IPS DF 4.7 (cell line): Measurements from ENCODE around the gene PPID.
"Not testable (repeated sequence)": the region's sequence is repeated elsewhere in the genome, so short reads cannot be mapped to it uniquely, and the experiment has no call there.

ENCODE experiments used
- DNase-seq: peaks from one replicate; pipeline ENCODE4 v3.0.0-alpha.2; 2013; ENCODE audit warnings: low spot score; ENCODE audit errors: extremely low read depth

The PPID gene

DNA sequence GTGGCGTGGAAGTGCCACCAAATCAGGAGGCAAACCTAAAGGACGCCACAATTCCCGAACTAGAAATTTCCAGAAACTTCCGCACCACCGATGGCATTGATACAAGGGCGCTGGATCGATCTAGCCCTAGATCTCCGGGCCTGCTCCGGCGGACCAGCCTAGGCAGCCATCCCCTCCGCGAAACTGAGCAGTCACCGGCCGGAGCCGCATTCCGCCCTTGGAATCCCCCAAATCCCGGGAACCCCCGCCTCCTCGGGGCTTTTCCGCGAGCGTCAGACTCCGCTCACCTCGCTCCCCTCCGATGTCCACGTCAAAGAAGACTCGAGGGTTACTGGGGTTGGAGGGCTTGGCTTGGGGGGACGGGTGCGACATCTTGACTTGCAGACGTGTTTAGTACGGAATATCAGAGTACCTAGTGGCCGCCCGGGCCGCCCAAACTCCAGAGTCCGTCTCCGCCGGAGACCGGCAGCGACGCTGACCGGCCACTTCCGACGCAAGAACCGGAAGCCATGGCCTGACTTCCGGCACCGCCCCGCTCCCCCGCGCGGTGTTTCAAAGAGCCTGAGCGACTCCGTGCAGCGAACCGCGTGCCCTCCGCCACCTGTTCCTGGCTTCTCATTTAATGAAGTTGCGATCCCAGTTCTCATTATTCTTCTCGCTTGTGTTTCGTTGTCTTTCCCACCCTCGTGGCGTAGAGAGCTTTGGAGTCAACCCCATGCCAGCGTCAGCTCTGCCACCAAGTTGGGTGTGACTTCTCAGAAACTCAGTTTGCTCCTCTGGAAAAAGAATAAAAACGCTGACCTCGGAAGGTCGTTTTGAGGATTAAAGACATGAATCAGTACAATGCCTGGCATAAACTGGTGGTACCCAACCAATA is at the start of gene PPID:
TSS of gene PPID (minus strand) at position 480 of the 877 bp plus-strand sequence. CDS start at position 372, 108 bp downstream.
- DNase-seq: peak; percentile 38

DNA sequence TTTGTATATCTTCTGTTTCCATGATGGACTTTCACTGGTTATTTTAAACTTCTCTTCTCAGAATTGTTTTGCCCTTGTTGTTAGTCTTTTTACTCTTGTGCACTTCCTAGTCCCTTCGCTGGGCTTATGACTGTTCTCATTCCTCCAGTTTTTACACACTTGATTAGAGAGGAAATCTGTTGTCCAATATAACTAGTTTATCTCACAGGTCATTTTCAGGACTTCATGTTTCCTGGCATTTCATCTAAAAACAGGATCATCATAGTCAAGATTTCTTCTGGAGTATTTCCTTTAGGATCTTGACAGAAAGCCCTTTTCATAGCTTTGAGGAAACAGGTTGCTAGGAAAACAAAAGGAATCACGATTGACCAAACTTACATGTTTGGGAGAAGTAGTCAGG is 48.6 kb upstream of the PPID start:
- DNase-seq: no peak

DNA sequence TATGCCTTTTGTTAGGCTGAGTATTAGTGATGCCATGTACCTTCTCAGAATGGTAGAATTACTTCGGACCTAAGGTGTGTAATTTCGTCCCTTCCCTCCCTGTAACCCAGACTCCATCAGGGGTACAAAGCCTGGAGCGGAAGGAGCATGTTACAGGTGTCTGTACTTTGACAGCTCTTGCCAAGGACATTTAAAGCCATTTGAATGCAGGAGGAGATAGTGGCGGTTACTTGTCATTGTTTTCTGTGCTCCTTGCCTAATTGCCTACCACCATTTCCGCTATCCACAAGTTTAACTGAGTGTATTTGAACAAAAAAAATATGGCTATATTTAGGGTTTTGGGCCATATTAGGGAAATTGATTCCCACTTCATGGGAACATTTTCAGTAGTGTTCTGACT is 47.5 kb upstream of the PPID start:
- DNase-seq: no peak

DNA sequence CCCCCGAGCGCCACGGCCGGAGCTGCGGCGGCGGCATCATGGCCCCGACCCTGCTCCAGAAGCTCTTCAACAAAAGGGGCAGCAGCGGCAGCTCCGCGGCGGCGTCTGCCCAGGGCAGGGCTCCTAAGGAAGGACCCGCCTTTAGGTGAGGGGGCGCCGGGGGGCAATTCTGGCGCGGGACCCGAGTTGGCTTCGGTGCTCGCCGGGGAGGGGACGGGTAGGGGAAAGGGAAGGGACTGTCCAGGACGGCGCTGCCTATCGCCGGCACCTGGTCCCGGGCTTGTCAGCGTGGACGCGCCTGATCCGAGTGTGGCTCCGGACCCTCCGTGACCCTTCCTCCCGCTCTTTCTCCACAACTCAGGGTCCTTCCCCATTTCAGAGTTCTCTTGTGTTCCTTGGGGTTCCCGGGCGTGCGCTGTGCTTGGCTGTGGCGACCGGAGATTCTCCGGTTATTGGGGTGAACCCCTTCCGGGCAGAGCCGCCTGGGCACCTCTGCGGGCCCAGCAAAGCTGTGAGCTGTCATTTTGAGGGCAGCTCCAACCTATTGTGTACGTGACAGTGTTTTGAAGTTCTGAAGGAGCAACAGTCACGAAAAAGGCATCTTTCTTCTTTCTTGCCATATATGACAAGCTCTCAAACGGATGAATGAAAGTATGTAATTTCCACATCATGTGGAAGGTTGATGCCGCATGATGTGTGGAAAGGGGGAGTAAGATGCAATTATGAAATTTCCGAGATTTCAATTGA is 46.2 kb upstream of the PPID start:
- no peak for DNase-seq

DNA sequence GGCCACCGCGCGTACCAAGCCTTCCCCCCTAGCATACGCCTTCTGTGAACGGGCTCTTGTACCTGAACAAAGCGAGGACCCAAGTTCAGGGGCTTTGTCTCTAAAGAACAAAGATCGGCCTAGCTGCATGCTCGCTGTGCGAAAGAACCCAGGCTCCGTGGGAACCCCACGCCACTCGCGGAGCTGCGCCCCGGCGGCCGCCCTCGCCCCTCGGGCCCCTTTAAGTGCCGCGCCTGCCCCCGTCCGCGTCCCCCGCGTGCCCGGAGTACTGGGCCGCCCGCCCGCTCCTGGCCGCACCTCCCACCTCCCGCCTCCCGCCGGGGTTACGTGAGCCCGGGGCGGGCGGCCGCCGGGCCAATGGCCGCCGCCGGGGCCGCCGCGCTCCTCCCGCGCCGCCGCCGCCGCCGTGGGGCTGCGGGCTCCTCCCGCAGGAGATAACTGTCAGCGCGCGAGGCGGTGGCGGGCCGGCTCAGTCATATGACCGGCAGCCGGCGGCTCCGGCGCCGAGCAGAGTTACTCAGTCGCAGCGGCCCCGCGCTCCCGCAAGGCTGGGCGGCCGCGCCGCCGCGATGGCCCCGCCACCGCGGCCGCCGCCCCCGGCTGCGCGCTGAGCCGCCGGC is 45.5 kb upstream of the PPID start, which contains the start of gene FNIP2:
TSS of gene FNIP2 (plus strand) at position 472 of the 620 bp plus-strand sequence. CDS start 187 bp downstream, outside the sequence.
- no peak for DNase-seq

DNA sequence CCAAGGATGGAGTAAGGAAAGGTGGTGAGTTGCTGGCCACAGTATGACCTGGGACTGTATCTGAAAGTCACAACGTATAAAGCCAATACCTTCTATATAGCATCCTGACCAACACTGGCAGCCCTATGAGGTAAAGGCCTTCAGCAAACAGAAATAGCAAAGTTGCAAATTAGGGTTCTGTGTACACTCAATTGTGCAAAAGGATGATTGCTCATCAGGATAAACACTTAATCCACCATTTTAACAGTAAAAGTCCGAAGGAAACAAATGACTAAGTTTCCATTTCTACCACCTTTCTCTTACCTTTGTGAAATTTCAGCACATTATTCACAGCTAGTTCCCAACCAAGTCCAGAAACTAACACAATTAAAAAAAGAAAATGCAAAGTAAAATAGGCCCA is 44.3 kb upstream of the PPID start:
- DNase-seq: no peak

DNA sequence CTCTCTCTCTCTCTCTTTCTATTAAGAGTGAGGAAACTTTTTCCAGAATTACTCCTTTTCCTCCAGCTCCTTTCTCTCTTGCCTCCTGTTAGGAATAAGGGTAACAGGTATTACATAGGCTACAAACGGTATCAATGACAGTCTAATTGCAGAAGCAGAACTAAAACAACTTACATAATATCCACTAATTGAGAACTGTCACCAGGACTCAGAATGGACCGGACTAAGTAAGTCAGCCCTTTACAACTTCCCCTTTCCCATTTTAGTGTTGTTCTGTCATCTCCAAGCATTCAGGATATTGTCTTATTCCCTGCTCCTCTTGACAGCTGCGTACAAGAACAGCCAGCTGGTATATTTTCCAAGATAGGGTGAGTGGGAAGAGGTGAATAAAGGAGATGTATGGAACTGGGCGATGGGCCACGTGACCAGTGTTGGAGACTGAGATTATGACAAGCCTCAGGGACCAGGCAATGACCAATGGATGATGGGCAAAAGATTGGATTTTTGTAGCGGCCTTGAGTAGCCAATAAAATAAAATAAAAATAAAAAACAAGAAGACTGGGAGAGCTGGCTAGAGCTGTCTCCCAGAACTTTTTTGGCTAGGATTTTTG is 43.3 kb upstream of the PPID start:
- no peak for DNase-seq

DNA sequence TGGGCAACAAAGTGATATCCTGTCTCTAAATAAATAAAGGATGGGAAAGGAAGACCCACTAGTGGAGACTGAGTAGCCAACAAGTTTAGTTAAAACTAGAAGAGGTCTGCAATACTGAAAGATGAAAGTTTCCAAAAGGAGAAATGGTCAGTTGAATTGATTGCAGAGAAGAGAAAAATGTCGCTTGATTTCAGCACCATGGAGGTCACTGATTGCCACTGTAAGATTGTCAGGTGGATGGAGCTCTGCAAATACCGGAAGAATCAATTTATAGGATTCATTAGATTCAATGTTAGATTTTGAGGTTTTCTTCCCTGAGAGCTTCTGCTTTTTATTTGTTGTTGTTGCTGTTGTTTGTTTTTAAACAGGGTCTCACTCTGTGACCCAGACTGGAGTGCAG is 40.3 kb upstream of the PPID start:
- no peak for DNase-seq

DNA sequence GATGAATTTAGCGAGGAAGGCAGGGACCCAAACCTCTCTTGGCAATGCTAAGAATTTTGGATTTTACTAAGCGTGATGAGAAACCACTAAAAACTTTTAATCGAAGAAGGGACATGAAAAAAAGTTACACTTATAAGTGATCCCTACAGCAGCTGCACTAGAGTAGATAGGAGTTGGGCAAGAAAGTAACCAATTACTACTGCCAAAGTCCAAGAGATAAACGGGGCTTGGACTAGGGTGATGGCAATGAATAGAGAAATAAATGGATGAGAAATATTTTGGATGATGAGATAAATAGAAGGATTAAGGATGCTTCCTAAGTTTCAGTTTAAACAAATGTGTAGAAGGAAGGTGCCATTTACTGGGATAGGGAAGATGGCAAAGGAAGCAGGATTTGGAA is 39.4 kb upstream of the PPID start:
- no peak for DNase-seq

DNA sequence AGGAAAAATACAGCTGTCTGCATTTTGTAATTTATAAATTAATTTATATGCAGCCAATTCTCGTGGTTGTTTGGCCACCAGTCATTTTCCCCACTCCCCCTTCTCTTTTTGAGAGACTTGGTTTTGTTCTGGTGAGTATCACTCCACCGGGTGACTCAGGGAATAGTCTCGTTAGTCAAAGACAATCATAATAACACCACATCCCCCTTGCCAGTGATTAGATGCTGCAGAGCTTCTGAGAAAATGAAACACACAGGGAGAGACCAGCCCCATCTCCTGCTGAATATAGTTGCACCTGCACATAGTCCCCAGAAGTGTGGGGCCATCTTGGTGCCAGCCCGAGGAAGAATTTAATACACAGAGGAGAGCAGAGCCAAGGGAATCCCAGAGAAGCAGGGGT is 37.7 kb upstream of the PPID start:
- DNase-seq: no peak

DNA sequence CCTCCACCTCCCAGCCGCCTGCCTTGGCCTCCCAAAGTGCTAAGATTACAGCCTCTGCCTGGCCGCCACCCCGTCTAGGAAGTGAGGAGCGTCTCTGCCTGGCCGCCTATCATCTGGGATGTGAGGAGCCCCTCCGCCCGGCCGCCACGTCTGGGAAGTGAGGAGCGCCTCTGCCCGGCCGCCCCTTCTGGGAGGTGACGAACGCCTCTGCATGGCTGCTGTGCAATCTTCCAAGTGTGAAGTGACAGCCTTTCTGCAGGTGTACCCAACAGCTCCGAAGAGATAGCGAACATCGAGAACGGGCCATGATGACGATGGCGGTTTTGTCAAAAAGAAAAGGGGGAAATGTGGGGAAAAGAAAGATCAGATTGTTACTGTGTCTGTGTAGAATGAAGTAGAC is 36.3 kb upstream of the PPID start:
- not testable (repeated sequence) for DNase-seq

DNA sequence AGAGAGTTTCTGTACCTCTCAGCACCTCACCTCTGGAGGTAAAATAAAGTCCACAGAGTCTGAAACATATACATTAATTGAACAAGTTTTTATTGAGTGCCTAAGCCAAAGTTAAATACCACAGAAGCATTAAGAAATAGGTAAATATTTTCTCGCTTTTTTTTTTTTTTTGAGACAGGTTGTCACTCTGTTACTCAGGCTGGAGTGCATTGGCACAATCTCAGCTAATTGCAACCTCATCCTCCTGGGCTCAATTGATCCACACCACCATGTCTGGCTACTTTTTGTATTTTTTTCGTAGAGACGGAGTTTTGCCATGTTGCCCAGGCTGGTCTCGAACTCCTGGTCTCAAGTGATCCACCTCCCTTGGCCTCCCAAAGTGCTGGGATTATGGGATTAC is 35.5 kb upstream of the PPID start:
- DNase-seq: no peak

DNA sequence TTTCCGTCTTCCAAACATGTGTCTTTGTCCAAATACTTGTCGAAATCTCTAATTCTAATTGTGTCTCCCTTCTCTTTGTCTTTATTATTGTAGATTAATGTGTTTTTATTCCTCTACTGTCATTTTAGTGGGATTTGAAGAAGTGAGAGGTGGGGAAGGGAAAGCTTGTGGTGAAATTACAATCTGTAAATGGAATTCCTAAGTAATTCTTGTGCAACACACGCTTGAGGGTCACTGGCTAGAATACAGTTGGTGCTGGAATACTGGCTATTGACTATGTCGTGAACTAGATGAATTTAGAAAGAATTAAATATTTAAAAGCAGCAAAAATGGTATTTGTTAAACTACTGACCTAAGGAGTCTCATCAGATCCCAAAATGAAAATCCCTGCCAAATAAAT is 34.9 kb upstream of the PPID start:
- no peak for DNase-seq

DNA sequence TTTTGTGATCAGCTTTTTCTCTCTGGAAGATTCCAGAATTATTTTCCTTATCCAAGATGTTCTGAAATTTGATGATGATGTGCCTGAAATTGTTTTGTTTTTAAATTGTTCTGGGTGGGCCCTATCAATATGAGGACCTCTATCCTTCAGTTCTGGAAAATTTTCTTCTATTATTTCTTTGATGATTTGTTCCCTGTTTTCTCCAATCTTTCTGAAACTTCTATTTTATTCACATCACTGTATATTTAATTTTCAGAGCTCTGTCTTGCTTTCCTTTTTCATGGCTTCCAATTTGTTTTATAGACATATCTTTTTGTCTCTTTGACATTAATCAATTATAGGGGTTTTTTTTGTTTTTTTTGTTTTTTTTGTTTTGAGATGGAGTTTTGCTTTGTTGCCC is 33.4 kb upstream of the PPID start:
- no peak for DNase-seq

DNA sequence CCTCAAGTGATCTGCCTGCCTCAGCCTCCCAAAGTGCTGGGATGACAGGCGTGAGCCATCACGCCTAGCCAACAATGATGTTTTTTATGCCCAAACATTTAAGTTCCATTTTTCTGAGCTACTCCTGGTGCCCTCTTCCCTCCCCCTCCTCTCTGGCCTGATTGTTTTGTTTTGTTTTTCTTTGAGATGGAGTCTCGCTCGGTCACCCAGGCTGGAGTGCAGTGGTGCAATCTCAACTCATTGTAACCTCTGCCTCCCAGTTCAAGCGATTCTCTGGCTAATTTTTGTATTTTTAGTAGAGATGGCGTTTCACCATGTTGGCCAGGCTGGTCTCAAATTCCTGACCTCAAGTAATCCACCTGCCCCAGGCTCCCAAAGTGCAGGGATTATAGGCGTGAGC is 32.6 kb upstream of the PPID start:
- DNase-seq: not testable (repeated sequence)

DNA sequence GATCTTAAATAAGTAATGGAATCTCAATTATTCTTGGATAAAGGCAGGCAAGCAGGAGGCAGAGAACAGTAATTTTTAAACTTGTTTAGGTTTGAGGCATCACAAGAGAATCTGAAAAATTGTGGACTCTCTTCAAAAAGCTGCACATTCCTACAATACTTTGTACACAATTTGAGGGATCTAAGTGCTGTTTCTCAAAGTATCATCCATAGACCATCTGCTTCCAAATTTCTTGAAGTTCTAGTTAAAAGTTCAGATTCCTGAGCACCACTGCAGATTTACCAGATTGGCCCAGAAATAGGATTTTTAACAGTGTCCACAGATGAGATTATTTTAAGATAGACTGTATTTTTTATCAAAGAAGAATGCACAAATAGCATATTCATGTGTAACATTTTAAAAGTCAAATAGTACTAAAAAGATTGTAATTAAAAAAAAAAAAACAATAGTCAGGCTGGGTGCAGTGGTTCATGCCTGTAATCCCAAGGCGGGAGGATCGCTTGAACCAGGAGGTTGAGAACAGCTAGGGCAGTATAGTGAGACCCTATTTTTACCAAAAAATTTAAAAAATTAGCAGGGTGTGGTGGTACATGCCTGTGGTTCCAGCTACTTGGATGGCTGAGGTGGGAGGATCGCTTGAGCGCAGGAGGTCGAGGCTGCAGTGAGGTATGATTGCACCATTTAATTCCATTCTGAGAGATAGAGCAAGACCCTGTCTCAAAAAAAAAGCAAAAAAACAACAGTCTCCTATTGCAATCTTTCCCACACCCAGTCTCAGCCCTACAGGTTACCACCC is 31.4 kb upstream of the PPID start:
- no peak for DNase-seq

DNA sequence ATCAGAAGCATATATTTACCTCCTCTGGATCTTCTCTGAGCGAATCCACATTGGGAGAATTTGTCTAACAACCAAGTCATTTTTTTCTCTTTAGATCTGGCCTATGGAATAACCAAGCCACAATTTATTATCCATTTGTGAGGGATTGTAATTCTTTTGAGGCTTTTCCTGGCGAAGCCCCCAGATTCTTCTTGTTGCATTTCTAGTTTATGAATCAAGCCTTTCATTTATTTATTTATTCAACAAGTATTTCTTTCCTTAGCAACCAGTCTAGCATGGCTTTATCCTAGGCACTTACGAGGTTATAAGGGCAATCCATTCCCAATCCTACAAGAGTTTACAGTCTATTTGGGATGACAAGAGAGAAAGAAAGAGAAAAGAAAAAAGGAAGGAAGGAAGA is 27.2 kb upstream of the PPID start:
- no peak for DNase-seq

DNA sequence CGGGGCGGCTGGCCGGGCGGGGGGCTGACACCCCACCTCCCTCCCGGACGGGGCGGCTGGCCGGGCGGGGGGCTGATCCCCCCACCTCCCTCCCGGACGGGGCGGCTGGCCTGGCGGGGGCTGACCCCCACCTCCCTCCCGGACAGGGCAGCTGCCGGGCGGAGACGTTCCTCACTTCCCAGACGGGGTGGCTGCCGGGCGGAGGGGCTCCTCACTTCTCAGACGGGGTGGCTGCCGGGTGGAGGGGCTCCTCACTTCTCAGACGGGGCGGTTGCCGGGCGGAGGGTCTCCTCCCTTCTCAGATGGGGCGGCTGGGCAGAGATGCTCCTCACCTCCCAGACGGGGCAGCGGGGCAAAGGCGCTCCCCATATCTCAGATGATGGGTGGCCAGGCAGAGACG is 23.3 kb upstream of the PPID start:
- DNase-seq: not testable (repeated sequence)

DNA sequence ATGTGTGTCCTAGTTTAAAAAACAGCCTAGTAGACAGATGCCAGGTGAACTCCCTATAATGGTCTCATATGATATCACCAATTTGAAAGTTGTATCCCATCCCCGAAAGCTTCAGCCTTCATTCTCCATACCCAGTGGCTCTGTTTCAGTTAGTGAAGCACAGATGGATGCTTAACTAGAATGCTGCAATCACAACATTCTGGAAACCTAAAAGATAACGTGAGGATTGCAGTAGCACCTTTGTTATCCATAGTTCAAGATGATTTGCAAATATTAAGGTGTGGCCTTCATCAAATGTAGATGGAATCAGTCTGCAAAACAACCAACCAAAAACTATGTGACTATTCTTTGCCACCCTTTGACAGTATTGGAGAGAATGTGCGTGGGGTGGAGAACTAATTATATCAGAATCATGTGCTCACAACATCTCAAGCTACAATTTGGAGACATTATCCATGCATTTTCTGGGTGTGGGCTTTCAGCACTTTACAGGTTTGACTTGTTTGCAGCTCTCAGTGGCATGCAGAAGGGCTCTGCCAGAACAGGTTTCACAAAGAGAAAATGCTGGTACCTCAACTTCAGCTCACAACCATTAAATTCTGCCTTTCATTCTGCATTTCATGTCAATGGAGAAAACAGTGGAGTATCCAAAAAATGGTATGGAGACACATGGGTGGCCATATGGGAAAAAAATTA is 18.3 kb upstream of the PPID start:
- DNase-seq: no peak

DNA sequence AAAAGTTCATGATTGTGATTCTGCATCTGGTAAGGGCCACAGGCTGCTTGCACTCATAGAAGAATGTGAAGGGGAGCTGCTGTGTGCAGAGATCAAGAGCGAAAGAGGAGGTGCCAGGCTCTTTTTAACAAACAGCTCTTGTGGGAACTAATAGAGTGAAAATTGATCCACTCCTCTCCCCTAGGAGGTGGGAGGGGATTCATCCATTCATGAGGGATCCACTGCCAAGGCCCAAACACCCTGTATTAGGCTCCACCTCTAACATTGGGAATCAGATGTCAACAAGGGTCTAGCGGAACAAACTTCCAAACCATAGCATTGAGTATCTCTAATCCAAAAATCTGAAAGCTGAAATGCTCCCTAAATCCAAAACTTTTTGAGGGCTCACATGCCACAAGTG is 16.4 kb upstream of the PPID start:
- no peak for DNase-seq
